Measurements from ENCODE around the gene TSHR.

Gene TSHR

DNA sequence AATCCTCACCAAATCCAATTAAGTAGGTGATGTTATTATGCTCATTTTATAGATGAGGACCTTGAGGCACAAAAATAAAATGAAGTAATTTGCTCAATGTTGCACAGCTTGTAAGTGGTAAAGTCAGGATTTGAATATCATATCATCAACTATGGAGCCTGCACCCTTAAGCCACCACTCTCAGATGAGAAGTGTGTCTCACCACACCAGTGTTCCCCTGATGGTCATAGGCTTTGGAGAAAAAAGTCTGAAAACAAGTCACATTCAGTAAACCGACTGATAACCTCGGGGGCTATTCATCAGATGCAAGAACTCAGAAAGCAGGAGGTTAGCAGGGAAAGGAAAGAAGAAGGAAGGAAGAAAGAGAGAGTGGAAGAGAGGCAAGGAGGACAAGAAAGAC, 2.8 kb downstream of the TSHR start:
- no peak for DNase-seq
- H3K9me3 Mint-ChIP-seq, result no peaks in the 10 kb centered on the region
- CTCF ChIA-PET, result interaction anchor here (1.1 to 5.9 kb wide), 4 partner anchors 15 to 30 kb away, joined by 3 to 115 read pairs (median 21); no protein-coding TSS in a partner anchor
- peaks cover 71% of the 10 kb centered on the region for H3K4me1 Mint-ChIP-seq
- peaks cover 23% of the 10 kb centered on the region for H3K36me3 Mint-ChIP-seq
- peak overlapping the region; percentile 99 for H3K27ac Mint-ChIP-seq
- H3K4me3 Mint-ChIP-seq, result peak overlapping the region; percentile 56
- H3K27me3 Mint-ChIP-seq, result peaks cover 15% of the 10 kb centered on the region

DNA sequence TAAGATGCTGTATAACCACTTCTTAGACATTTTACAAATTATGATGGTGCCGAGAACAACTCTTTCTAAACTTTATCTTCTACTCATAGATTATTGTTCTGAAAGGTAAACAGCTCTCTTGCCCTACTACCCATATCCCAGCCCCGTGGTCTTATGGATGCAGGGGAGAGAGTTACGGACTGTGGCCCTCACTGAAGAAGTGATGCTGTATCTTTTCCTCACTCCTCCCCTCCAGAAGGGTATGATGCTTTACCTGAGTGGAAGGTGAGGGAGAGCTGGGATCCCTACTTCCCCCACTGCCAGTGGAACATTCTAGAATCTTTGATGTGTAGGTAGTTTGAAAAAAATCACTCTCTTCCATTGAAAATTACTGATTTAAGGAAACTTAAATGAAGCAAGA, 3.5 kb downstream of the TSHR start:
- CTCF ChIA-PET, result interaction anchor here (1.2 to 4.8 kb wide), 4 partner anchors 13 to 29 kb away, joined by 3 to 39 read pairs (median 4); no protein-coding TSS in a partner anchor
- peak overlapping the region; percentile 99 for H3K27ac Mint-ChIP-seq
- H3K9me3 Mint-ChIP-seq, result peaks cover 1% of the 10 kb centered on the region
- peaks cover 20% of the 10 kb centered on the region for H3K27me3 Mint-ChIP-seq
- H3K36me3 Mint-ChIP-seq, result peaks cover 27% of the 10 kb centered on the region
- peaks cover 71% of the 10 kb centered on the region for H3K4me1 Mint-ChIP-seq
- H3K4me3 Mint-ChIP-seq, result peak overlapping the region; percentile 61
- no peak for DNase-seq

DNA sequence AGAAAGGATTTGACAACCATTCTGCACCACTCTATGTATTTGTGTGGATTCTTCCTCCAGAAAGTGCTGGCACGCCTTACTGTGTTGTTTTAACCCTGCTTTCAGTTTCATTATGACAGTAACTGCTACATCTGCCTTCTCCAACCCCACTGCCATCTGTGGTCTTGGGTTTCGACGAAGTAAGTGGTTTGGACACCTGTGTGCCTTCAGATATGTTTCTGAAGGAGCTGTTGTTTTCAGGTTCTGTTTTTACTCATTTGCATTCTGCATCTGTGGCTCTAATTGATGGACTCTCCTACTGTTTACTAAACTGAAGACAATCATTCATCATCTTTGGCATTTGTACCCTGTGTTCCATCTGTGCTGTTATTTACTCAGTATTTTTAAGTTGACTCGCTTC, 4.1 kb downstream of the TSHR start:
- Mint-ChIP-seq H3K4me1 (peaks cover 69% of the 10 kb centered on the region), H3K4me3 (peak overlapping the region; percentile 61), H3K27ac (peak overlapping the region; percentile 99), H3K36me3 (peaks cover 28% of the 10 kb centered on the region), H3K27me3 (peaks cover 21% of the 10 kb centered on the region), H3K9me3 (peaks cover 2% of the 10 kb centered on the region)
- CTCF ChIA-PET, result interaction anchor here (1.2 to 4.8 kb wide), 5 partner anchors 9 to 28 kb away, joined by 3 to 39 read pairs (median 3); no protein-coding TSS in a partner anchor
- DNase-seq, result peak; percentile 88

- Mint-ChIP-seq H3K4me1 (peaks cover 17% of the 10 kb centered on the region), H3K4me3 (no peak overlapping the region), H3K27ac (no peak overlapping the region), H3K27me3 (peaks cover 16% of the 10 kb centered on the region), H3K36me3 (peaks cover 25% of the 10 kb centered on the region), H3K9me3 (peaks cover 2% of the 10 kb centered on the region)
- CTCF ChIA-PET, result interaction anchor here (1.6 kb wide), 1 partner anchor 22 kb away, joined by 5 read pairs; no protein-coding TSS in a partner anchor
- no peak for DNase-seq
Measured at GRCh38 chr14:80965037-80965436, 9.6 kb downstream of the TSHR start.

DNA sequence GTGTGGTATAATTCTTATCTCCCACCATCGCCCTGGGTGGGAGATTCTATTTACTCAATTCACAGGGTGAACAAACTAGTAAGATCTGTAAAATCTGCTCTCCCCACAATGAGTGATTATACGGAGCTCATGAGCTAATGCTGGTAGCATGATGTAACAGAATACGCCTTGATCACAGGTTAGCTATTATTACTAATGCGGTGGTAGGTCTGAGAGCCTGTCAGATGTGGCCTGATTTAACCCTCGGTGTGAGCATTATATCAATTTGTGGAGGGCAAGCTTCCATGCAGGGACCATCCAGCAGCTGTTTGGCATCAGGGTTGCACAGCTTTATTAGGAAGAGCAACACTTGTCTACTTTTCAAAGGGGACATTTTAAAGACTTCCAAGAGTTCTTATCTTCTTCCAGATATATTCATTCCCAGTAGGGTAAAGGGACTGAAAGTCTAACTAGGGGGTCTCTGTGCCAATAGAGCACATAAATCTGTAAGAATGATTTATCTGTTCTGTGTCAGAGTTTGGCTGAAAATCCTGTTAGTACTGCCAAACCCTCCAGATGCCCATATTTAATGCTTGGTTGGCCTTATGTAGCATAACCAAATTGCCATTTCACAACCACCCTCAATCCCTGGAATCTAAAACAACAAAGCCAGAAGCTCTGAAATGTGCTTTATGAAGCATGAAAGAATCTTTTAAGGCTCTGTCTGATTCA, 18.7 kb downstream of the TSHR start:
- H3K27ac Mint-ChIP-seq, result no peak overlapping the region
- CTCF ChIA-PET, result interaction anchor here (0.6 to 5.9 kb wide), 3 partner anchors 14 to 903 kb away, joined by 3 to 63 read pairs (median 3); no protein-coding TSS in a partner anchor

GRCh38 chr14:80974679-80975078, 19.3 kb downstream of the TSHR start:
- CTCF ChIA-PET, result interaction anchor here (5.9 kb wide), 1 partner anchor 13 kb away, joined by 63 read pairs; no protein-coding TSS in a partner anchor
- H3K27ac Mint-ChIP-seq, result no peak overlapping the region
- peaks cover 11% of the 10 kb centered on the region for H3K27me3 Mint-ChIP-seq
- peaks cover 49% of the 10 kb centered on the region for H3K4me1 Mint-ChIP-seq
- peaks cover 16% of the 10 kb centered on the region for H3K36me3 Mint-ChIP-seq
- H3K4me3 Mint-ChIP-seq, result no peak overlapping the region
- H3K9me3 Mint-ChIP-seq, result no peaks in the 10 kb centered on the region
- DNase-seq, result no peak

More for the DNA sequence above, 18.7 kb downstream of the TSHR start:
- Mint-ChIP-seq H3K9me3 (no peaks in the 10 kb centered on the region), H3K27me3 (peaks cover 11% of the 10 kb centered on the region), H3K4me1 (peaks cover 45% of the 10 kb centered on the region), H3K4me3 (no peak overlapping the region), H3K36me3 (peaks cover 18% of the 10 kb centered on the region)
- DNase-seq, result no peak

GRCh38 chr14:80977221-80977620, 21.8 kb downstream of the TSHR start:
- CTCF ChIA-PET, result interaction anchor here (0.9 to 5.9 kb wide), 10 partner anchors 9 to 193 kb away, joined by 3 to 63 read pairs (median 4); partner anchors contain the start of gene TSHR
- no peaks in the 10 kb centered on the region for H3K9me3 Mint-ChIP-seq
- no peak for DNase-seq
- H3K27ac Mint-ChIP-seq, result peak overlapping the region; percentile 86
- H3K4me1 Mint-ChIP-seq, result peaks cover 56% of the 10 kb centered on the region
- peaks cover 21% of the 10 kb centered on the region for H3K36me3 Mint-ChIP-seq
- peaks cover 14% of the 10 kb centered on the region for H3K27me3 Mint-ChIP-seq
- H3K4me3 Mint-ChIP-seq, result no peak overlapping the region

DNA sequence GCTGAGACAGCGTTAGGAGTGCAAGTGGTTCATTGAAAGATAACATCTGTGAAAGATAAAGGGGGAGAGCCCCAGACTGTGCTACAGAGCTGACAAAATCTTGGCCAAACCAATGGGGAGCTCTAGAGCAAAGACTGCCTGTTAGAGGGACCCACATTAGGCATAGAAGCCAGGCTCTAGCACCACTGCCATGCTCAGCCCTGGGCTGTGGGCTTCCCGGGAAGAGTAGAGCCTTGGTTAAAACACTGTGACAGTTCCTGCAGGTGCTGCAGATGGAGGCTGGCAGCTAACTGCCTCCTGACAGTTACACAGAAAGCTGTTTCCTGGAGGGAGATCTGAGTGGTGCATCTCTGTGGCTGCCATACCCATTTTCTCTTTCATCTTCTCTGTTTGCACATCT, 23.0 kb downstream of the TSHR start:
- H3K27ac Mint-ChIP-seq, result peak overlapping the region; percentile 86
- H3K36me3 Mint-ChIP-seq, result peaks cover 22% of the 10 kb centered on the region
- H3K27me3 Mint-ChIP-seq, result peaks cover 6% of the 10 kb centered on the region
- DNase-seq, result peak; percentile 72
- CTCF ChIA-PET, result interaction anchor here (0.7 to 5.9 kb wide), 7 partner anchors 10 to 1714 kb away, joined by 3 to 63 read pairs (median 4); partner anchors contain the start of gene TSHR
- peaks cover 51% of the 10 kb centered on the region for H3K4me1 Mint-ChIP-seq
- peak overlapping the region; percentile 4 for H3K4me3 Mint-ChIP-seq
- no peaks in the 10 kb centered on the region for H3K9me3 Mint-ChIP-seq

- Mint-ChIP-seq H3K27ac (no peak overlapping the region), H3K9me3 (no peaks in the 10 kb centered on the region), H3K27me3 (peaks cover 6% of the 10 kb centered on the region), H3K4me1 (peaks cover 43% of the 10 kb centered on the region), H3K4me3 (no peak overlapping the region), H3K36me3 (peaks cover 20% of the 10 kb centered on the region)
- no peak for DNase-seq
- CTCF ChIA-PET, result interaction anchor here (1.3 to 2.8 kb wide), 2 partner anchors 10 to 24 kb away, joined by 3 to 13 read pairs; partner anchors contain the start of gene TSHR
Measured at GRCh38 chr14:80979951-80980350, 24.5 kb downstream of the TSHR start.

GRCh38 chr14:80981156-80981555, 25.7 kb downstream of the TSHR start:
- CTCF ChIA-PET, result interaction anchor here (0.6 to 2.8 kb wide), 2 partner anchors 25 to 90 kb away, joined by 3 to 13 read pairs; partner anchors contain the start of gene TSHR
- H3K27me3 Mint-ChIP-seq, result peaks cover 6% of the 10 kb centered on the region
- DNase-seq, result no peak
- peaks cover 51% of the 10 kb centered on the region for H3K4me1 Mint-ChIP-seq
- no peak overlapping the region for H3K27ac Mint-ChIP-seq
- H3K4me3 Mint-ChIP-seq, result no peak overlapping the region
- H3K36me3 Mint-ChIP-seq, result peaks cover 20% of the 10 kb centered on the region
- H3K9me3 Mint-ChIP-seq, result no peaks in the 10 kb centered on the region

DNA sequence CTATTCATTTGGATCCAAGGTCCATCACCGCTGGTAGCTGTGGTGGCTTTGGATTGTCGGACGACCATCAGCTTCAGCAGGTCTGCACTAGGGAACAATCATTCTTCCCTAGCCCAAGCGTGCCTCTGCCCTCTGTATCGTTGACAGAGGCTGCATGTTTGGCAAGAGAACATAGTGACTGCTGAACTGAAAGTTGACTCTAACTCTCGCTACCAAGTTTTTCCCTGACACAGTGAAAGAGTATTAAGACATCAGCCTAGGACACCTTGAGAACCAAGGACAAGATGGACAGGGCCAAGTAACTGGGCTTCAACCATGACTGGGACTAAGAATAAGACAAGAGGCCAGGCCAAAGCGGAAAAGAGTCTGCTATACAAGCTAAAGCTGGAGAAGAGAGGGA, 26.3 kb downstream of the TSHR start:
- Mint-ChIP-seq H3K36me3 (peaks cover 20% of the 10 kb centered on the region), H3K27ac (no peak overlapping the region), H3K27me3 (peaks cover 6% of the 10 kb centered on the region), H3K9me3 (no peaks in the 10 kb centered on the region), H3K4me1 (peaks cover 49% of the 10 kb centered on the region), H3K4me3 (no peak overlapping the region)
- CTCF ChIA-PET, result interaction anchor here (2.8 kb wide), 1 partner anchor 26 kb away, joined by 13 read pairs; the partner anchor contains the start of gene TSHR
- DNase-seq, result no peak

DNA sequence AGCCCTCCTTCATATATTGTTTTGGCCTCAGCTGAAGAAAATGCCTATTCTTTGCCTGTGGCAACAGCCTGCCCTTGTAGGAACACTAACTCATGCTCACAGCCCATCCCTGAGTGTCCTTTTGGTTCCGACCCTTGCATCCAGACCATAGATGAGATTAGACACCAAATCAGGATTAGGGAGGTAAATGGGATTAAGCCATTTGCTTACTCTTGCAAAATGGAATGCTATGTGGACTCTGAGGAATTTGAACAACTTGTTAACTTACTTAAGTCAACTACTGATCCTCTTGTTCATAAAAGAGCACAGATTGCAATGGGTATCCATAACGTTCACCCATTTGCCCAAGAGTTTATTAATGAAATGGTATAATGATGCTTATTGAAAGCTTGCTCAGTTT, 27.3 kb downstream of the TSHR start:
- DNase-seq, result no peak
- H3K36me3 Mint-ChIP-seq, result peaks cover 14% of the 10 kb centered on the region
- no peak overlapping the region for H3K4me3 Mint-ChIP-seq
- H3K4me1 Mint-ChIP-seq, result peaks cover 38% of the 10 kb centered on the region
- H3K27me3 Mint-ChIP-seq, result peaks cover 6% of the 10 kb centered on the region
- CTCF ChIA-PET, result interaction anchor here (8.1 kb wide), 1 partner anchor 27 kb away, joined by 115 read pairs; the partner anchor contains the start of gene TSHR
- no peaks in the 10 kb centered on the region for H3K9me3 Mint-ChIP-seq
- no peak overlapping the region for H3K27ac Mint-ChIP-seq

GRCh38 chr14:80987235-80988032, 32.0 kb downstream of the TSHR start:
- peak; percentile 79 for DNase-seq
- Mint-ChIP-seq H3K36me3 (peaks cover 4% of the 10 kb centered on the region), H3K4me1 (peaks cover 14% of the 10 kb centered on the region), H3K27me3 (peaks cover under 1% of the 10 kb centered on the region), H3K27ac (no peak overlapping the region), H3K4me3 (no peak overlapping the region), H3K9me3 (no peaks in the 10 kb centered on the region)
- CTCF ChIA-PET, result interaction anchor here (0.7 to 8.1 kb wide), 23 partner anchors 9 to 226 kb away, joined by 3 to 115 read pairs (median 5); partner anchors contain the start of gene TSHR

- CTCF ChIA-PET, result interaction anchor here (1.2 to 8.1 kb wide), 11 partner anchors 9 to 205 kb away, joined by 3 to 115 read pairs (median 12); partner anchors contain the start of gene TSHR
- no peak for DNase-seq
- Mint-ChIP-seq H3K27me3 (no peaks in the 10 kb centered on the region), H3K27ac (no peak overlapping the region), H3K4me3 (no peak overlapping the region), H3K4me1 (peaks cover 14% of the 10 kb centered on the region), H3K9me3 (no peaks in the 10 kb centered on the region), H3K36me3 (peaks cover 4% of the 10 kb centered on the region)
Measured at GRCh38 chr14:80988192-80988591, 32.8 kb downstream of the TSHR start.
